Measurements from ENCODE around the gene CUBN. TPM values are rescaled to one million over a fixed set of nuclear protein-coding genes. Genes with fewer than 3 reads are reported as not detected.

CUBN gene
- total RNA-seq, 1 donor, result 1.1 TPM

DNA sequence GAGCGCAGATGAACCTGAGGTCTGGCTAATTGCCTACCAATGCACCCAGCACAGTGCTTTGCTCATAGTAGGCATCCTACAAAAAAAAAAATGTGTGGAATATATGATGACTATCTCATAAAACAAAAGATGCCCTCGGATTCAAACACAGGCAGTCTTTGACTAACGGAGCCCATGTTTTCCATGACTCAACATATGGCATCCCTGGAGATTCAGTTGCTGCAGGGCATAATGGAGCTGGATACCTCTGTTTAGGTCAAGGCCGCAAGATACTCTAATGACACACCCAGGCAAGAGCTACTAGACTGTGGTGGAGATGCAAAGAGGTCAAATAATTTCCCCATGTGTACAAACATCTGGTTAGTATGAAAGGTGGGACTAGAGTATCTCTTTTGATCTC, 16.3 kb downstream of the CUBN start:
- Histone ChIP-seq H3K9me3 (ENCODE audit: low read depth, low read length) (no peaks in the 10 kb centered on the region), H3K4me2 (ENCODE audit: insufficient read depth, low read length) (no peak overlapping the region)

DNA sequence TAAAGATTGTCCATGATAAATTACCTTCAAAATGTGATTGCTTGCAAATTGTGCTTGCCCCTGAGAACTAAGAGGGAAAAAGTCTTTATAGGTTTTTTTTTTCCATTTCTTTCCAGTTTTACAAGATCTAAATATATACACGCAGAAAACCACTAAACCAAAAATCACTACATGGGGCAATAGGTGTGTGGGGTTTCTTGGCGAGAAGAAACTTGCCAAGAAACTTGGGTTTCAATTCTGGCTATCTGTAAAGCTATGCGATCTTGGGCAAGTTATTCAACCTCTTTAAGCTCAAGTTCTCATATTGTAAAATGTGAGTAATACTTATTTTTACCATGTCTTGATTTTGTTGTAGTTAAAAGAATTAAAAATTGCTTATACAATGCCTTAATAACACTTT, 17.0 kb downstream of the CUBN start:
- no peaks in the 10 kb centered on the region for H4K20me1 ChIP-seq (ENCODE audit: insufficient read depth, low read length)
- no peaks in the 10 kb centered on the region for H3K36me3 ChIP-seq (ENCODE audit: insufficient read depth, low read length)
- no peaks in the 10 kb centered on the region for H3K79me2 ChIP-seq (ENCODE audit: insufficient read depth, low read length)
- H3K9me3 ChIP-seq (ENCODE audit: low read depth, low read length), result no peaks in the 10 kb centered on the region
- H2AFZ ChIP-seq (ENCODE audit: low read length), result no peak overlapping the region
- no peak overlapping the region for H3K4me2 ChIP-seq (ENCODE audit: insufficient read depth, low read length)
- H3K4me1 ChIP-seq (ENCODE audit: insufficient read depth, low read length), result peaks cover 20% of the 10 kb centered on the region
- H3K27ac ChIP-seq (ENCODE audit: low read depth, low read length), result no peak overlapping the region
- no peak overlapping the region for H3K4me3 ChIP-seq (ENCODE audit: insufficient read depth, low read length)
- H3K27me3 ChIP-seq (ENCODE audit: insufficient read depth, low read length), result no peaks in the 10 kb centered on the region
- DNase-seq (ENCODE audit: insufficient read length, low spot score, missing footprints), result no peak
- TF ChIP-seq CTCF (IDR thresholded peaks at IDR 0.05; ENCODE audit: extremely low read depth, low read depth, low read length), result no peak

More for the DNA sequence above, 16.3 kb downstream of the CUBN start:
- Histone ChIP-seq H3K79me2 (ENCODE audit: insufficient read depth, low read length) (no peaks in the 10 kb centered on the region), H2AFZ (ENCODE audit: low read length) (no peak overlapping the region), H3K4me1 (ENCODE audit: insufficient read depth, low read length) (peaks cover 20% of the 10 kb centered on the region), H3K27me3 (ENCODE audit: insufficient read depth, low read length) (no peaks in the 10 kb centered on the region), H3K36me3 (ENCODE audit: insufficient read depth, low read length) (no peaks in the 10 kb centered on the region), H3K4me3 (ENCODE audit: insufficient read depth, low read length) (no peak overlapping the region), H4K20me1 (ENCODE audit: insufficient read depth, low read length) (no peaks in the 10 kb centered on the region), H3K27ac (ENCODE audit: low read depth, low read length) (no peak overlapping the region)
- DNase-seq (ENCODE audit: insufficient read length, low spot score, missing footprints), result peak; percentile 22
- no peak for TF ChIP-seq CTCF (IDR thresholded peaks at IDR 0.05; ENCODE audit: extremely low read depth, low read depth, low read length)

DNA sequence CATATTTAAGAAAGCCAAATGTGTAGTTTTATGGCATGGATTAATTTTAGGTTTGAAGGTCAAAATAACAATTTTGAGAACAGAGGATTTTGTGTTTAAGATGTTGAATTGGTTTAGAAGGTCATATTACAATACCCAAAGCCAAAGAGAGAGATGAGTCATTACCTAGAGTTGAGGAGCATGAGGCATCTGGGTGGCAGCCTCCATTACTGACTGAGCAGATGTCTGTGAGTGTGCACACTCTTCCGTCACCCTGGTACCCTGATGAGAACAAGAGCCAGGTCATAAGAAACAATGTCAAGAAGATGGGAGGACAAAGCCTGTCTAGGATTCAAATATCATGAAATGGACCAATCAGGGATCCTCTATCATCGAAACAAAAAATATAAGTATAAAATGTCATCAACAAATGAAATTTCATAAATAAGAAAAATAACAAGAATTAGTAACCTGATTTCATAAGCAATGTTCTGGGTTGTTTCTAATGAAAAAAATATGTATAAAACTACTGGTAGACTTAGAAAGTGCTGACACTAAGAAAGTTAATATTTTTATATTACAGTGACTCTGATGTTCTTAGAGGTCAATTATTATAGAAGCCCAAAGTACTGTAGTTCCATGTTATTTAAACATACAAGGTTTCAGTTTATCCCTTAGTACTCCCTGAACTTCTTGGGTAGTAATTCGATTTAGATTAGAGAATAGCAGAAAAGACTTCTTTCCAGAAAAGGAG, 20.0 kb downstream of the CUBN start:
- no peaks in the 10 kb centered on the region for H3K9me3 ChIP-seq (ENCODE audit: low read depth, low read length)
- H3K79me2 ChIP-seq (ENCODE audit: insufficient read depth, low read length), result no peaks in the 10 kb centered on the region
- no peaks in the 10 kb centered on the region for H4K20me1 ChIP-seq (ENCODE audit: insufficient read depth, low read length)
- H3K27me3 ChIP-seq (ENCODE audit: insufficient read depth, low read length), result no peaks in the 10 kb centered on the region
- no peak overlapping the region for H3K4me3 ChIP-seq (ENCODE audit: insufficient read depth, low read length)
- peak; percentile 89 for DNase-seq (ENCODE audit: insufficient read length, low spot score, missing footprints)
- H2AFZ ChIP-seq (ENCODE audit: low read length), result no peak overlapping the region
- H3K4me2 ChIP-seq (ENCODE audit: insufficient read depth, low read length), result no peak overlapping the region
- TF ChIP-seq CTCF (IDR thresholded peaks at IDR 0.05; ENCODE audit: extremely low read depth, low read depth, low read length), result no peak
- H3K27ac ChIP-seq (ENCODE audit: low read depth, low read length), result peak overlapping the region; percentile 0
- no peaks in the 10 kb centered on the region for H3K36me3 ChIP-seq (ENCODE audit: insufficient read depth, low read length)
- peaks cover 11% of the 10 kb centered on the region for H3K4me1 ChIP-seq (ENCODE audit: insufficient read depth, low read length)

GRCh38 chr10:17109046-17109445, 20.6 kb downstream of the CUBN start:
- no peaks in the 10 kb centered on the region for H3K9me3 ChIP-seq (ENCODE audit: low read depth, low read length)
- H3K4me3 ChIP-seq (ENCODE audit: insufficient read depth, low read length), result no peak overlapping the region
- no peak overlapping the region for H2AFZ ChIP-seq (ENCODE audit: low read length)
- H3K36me3 ChIP-seq (ENCODE audit: insufficient read depth, low read length), result no peaks in the 10 kb centered on the region
- no peaks in the 10 kb centered on the region for H3K27me3 ChIP-seq (ENCODE audit: insufficient read depth, low read length)
- no peaks in the 10 kb centered on the region for H4K20me1 ChIP-seq (ENCODE audit: insufficient read depth, low read length)
- no peak for DNase-seq (ENCODE audit: insufficient read length, low spot score, missing footprints)
- no peak overlapping the region for H3K27ac ChIP-seq (ENCODE audit: low read depth, low read length)
- no peak for TF ChIP-seq CTCF (IDR thresholded peaks at IDR 0.05; ENCODE audit: extremely low read depth, low read depth, low read length)
- no peak overlapping the region for H3K4me2 ChIP-seq (ENCODE audit: insufficient read depth, low read length)
- no peaks in the 10 kb centered on the region for H3K79me2 ChIP-seq (ENCODE audit: insufficient read depth, low read length)
- H3K4me1 ChIP-seq (ENCODE audit: insufficient read depth, low read length), result peaks cover 6% of the 10 kb centered on the region
